Measurements from ENCODE around the gene UFSP2.

DNA sequence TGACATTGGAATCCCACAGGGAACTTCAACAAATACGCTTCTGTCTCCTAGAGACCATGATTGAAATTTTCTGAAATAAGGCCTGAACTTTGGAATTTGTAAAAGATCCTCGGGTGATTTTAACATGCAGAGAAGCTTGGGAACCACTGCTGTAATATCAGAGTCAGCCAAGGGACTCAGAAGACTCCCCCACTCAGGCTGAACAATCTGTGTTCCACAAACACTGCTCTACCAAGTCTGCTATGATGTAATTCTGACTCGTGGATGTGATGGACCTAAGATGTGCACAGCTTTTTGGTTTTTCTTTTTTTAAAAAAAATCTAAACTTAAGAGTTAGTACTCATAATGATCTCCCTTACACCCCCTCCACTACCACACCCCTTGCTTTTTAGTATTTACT is 56.0 kb downstream of the UFSP2 start:
- TF ChIP-seq POLR2A (IDR thresholded peaks at IDR 0.05; ENCODE audit: low read depth, low read length), result no peak
- no peak for TF ChIP-seq MAFK (IDR thresholded peaks at IDR 0.05; ENCODE audit: low read depth, low read length)
- TF ChIP-seq, protein P1, sequence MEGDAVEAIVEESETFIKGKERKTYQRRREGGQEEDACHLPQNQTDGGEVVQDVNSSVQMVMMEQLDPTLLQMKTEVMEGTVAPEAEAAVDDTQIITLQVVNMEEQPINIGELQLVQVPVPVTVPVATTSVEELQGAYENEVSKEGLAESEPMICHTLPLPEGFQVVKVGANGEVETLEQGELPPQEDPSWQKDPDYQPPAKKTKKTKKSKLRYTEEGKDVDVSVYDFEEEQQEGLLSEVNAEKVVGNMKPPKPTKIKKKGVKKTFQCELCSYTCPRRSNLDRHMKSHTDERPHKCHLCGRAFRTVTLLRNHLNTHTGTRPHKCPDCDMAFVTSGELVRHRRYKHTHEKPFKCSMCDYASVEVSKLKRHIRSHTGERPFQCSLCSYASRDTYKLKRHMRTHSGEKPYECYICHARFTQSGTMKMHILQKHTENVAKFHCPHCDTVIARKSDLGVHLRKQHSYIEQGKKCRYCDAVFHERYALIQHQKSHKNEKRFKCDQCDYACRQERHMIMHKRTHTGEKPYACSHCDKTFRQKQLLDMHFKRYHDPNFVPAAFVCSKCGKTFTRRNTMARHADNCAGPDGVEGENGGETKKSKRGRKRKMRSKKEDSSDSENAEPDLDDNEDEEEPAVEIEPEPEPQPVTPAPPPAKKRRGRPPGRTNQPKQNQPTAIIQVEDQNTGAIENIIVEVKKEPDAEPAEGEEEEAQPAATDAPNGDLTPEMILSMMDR (conservative IDR thresholded peaks at IDR 0.05; ENCODE audit: low read depth, low read length), result no peak
- 0 out of 2 replicates have a peak, but pooled peaks have one; percentile 8 for TF ChIP-seq CEBPB (IDR thresholded peaks at IDR 0.05; ENCODE audit: low read depth, low read length)
- no peak for TF ChIP-seq CHD1 (IDR thresholded peaks at IDR 0.05; ENCODE audit: low read depth, low read length)
- TF ChIP-seq RCOR1 (IDR thresholded peaks at IDR 0.05; ENCODE audit: insufficient replicate concordance, low read length), result no peak
- no peak for TF ChIP-seq RAD21 (IDR thresholded peaks at IDR 0.05; ENCODE audit: low read length)
- TF ChIP-seq, protein P2, sequence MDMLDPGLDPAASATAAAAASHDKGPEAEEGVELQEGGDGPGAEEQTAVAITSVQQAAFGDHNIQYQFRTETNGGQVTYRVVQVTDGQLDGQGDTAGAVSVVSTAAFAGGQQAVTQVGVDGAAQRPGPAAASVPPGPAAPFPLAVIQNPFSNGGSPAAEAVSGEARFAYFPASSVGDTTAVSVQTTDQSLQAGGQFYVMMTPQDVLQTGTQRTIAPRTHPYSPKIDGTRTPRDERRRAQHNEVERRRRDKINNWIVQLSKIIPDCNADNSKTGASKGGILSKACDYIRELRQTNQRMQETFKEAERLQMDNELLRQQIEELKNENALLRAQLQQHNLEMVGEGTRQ (IDR thresholded peaks at IDR 0.05; ENCODE audit: low read depth, low read length), result no peak
- TF ChIP-seq FOS (IDR thresholded peaks at IDR 0.05; ENCODE audit: low read depth, low read length), result no peak
- no peak for TF ChIP-seq MXI1 (IDR thresholded peaks at IDR 0.05; ENCODE audit: borderline replicate concordance, low read depth, low read length)

Data from IMR-90 (cell line).